Esophagus muscularis mucosa (tissue), 3 donors: ENCODE measurements around the gene MCMBP.

Experiments
- CTCF ChIP-seq, 3 experiments: fragments of 200-600 bp in 2 of 3; fragments of 450-650 bp in 1 of 3; sonication (generic) in 2 of 3; IDR thresholded peaks; one replicate each; pipeline ENCODE4 v1.5.1; 2017 to 2019; ENCODE audit warnings: antibody characterized with exemption in 3 of 3, mild to moderate bottlenecking in 2 of 3, moderate library complexity in 1 of 3
- POLR2AphosphoS5 ChIP-seq, 2 donors: sonication (generic); formaldehyde crosslinking; IDR thresholded peaks; one replicate each; pipeline ENCODE4 v1.6.1; 2017; ENCODE audit warnings: antibody characterized with exemption in 2 of 2

- TF ChIP-seq POLR2AphosphoS5 (IDR thresholded peaks at IDR 0.05) (no peak), CTCF (IDR thresholded peaks at IDR 0.05) (no peak)
These were observed 70.6 kb downstream of the MCMBP start for GRCh38 chr10:119801998-119802538.
